Measurements from ENCODE around the gene RELN. TPM values are rescaled to one million over a fixed set of nuclear protein-coding genes. Genes with fewer than 3 reads are reported as not detected.

Gene RELN
- polyA plus RNA-seq, 2 donors, result 0.10 to 0.65 TPM

GRCh38 chr7:103810112-103810744 lies 179.2 kb downstream of the RELN start:
- Histone ChIP-seq H3K4me3 (ENCODE audit: low read depth in 1 of 2, low read length in 2 of 2) (no peak overlapping the region), H3K9me3 (ENCODE audit: control insufficient read depth in 2 of 2, insufficient read depth in 1 of 2, low read depth in 1 of 2, low read length in 1 of 2) (no peaks in the 10 kb centered on the region), H3K27ac (ENCODE audit: low read depth in 2 of 2, low read length in 1 of 2) (no peak overlapping the region), H3K36me3 (ENCODE audit: control insufficient read depth in 2 of 2, insufficient read depth in 2 of 2, low read length in 1 of 2) (no peaks in the 10 kb centered on the region), H3K27me3 (ENCODE audit: control insufficient read depth in 1 of 2, insufficient read depth in 2 of 2, low read length in 2 of 2) (no peaks in the 10 kb centered on the region), H3K4me1 (ENCODE audit: control insufficient read depth in 2 of 2, insufficient read depth in 2 of 2, low read length in 1 of 2) (no peaks in the 10 kb centered on the region)
- WGBS, 2 donors, result 53 to 56% methylated on average over 11 of the region's 11 CpGs

GRCh38 chr7:103809229-103809994 lies 180.0 kb downstream of the RELN start:
- no peaks in the 10 kb centered on the region for H3K4me1 ChIP-seq (ENCODE audit: control insufficient read depth in 2 of 2, insufficient read depth in 2 of 2, low read length in 1 of 2)
- H3K27ac ChIP-seq (ENCODE audit: low read depth in 2 of 2, low read length in 1 of 2), result no peak overlapping the region
- no peaks in the 10 kb centered on the region for H3K9me3 ChIP-seq (ENCODE audit: control insufficient read depth in 2 of 2, insufficient read depth in 1 of 2, low read depth in 1 of 2, low read length in 1 of 2)
- H3K36me3 ChIP-seq (ENCODE audit: control insufficient read depth in 2 of 2, insufficient read depth in 2 of 2, low read length in 1 of 2), result no peaks in the 10 kb centered on the region
- no peaks in the 10 kb centered on the region for H3K27me3 ChIP-seq (ENCODE audit: control insufficient read depth in 1 of 2, insufficient read depth in 2 of 2, low read length in 2 of 2)
- H3K4me3 ChIP-seq (ENCODE audit: low read depth in 1 of 2, low read length in 2 of 2), result no peak overlapping the region
- 66 to 70% methylated on average over 6 of the region's 6 CpGs for WGBS, 2 donors

GRCh38 chr7:103805346-103805745 lies 184.1 kb downstream of the RELN start:
- Histone ChIP-seq H3K4me1 (ENCODE audit: control insufficient read depth in 2 of 2, insufficient read depth in 2 of 2, low read length in 1 of 2) (no peaks in the 10 kb centered on the region), H3K4me3 (ENCODE audit: low read depth in 1 of 2, low read length in 2 of 2) (no peak overlapping the region), H3K27me3 (ENCODE audit: control insufficient read depth in 1 of 2, insufficient read depth in 2 of 2, low read length in 2 of 2) (no peaks in the 10 kb centered on the region), H3K27ac (ENCODE audit: low read depth in 2 of 2, low read length in 1 of 2) (no peak overlapping the region), H3K36me3 (ENCODE audit: control insufficient read depth in 2 of 2, insufficient read depth in 2 of 2, low read length in 1 of 2) (no peaks in the 10 kb centered on the region), H3K9me3 (ENCODE audit: control insufficient read depth in 2 of 2, insufficient read depth in 1 of 2, low read depth in 1 of 2, low read length in 1 of 2) (no peaks in the 10 kb centered on the region)
- WGBS, 2 donors, result 82 to 94% methylated on average over 2 of the region's 2 CpGs

GRCh38 chr7:103803631-103804030 lies 185.8 kb downstream of the RELN start:
- no peaks in the 10 kb centered on the region for H3K4me1 ChIP-seq (ENCODE audit: control insufficient read depth in 2 of 2, insufficient read depth in 2 of 2, low read length in 1 of 2)
- no peaks in the 10 kb centered on the region for H3K27me3 ChIP-seq (ENCODE audit: control insufficient read depth in 1 of 2, insufficient read depth in 2 of 2, low read length in 2 of 2)
- no peak overlapping the region for H3K27ac ChIP-seq (ENCODE audit: low read depth in 2 of 2, low read length in 1 of 2)
- H3K36me3 ChIP-seq (ENCODE audit: control insufficient read depth in 2 of 2, insufficient read depth in 2 of 2, low read length in 1 of 2), result no peaks in the 10 kb centered on the region
- H3K9me3 ChIP-seq (ENCODE audit: control insufficient read depth in 2 of 2, insufficient read depth in 1 of 2, low read depth in 1 of 2, low read length in 1 of 2), result no peaks in the 10 kb centered on the region
- 59 to 67% methylated on average over 1 of the region's 1 CpG for WGBS, 2 donors
- no peak overlapping the region for H3K4me3 ChIP-seq (ENCODE audit: low read depth in 1 of 2, low read length in 2 of 2)

GRCh38 chr7:103799298-103799697 lies 190.2 kb downstream of the RELN start:
- no peak overlapping the region for H3K4me3 ChIP-seq (ENCODE audit: low read depth in 1 of 2, low read length in 2 of 2)
- H3K9me3 ChIP-seq (ENCODE audit: control insufficient read depth in 2 of 2, insufficient read depth in 1 of 2, low read depth in 1 of 2, low read length in 1 of 2), result no peaks in the 10 kb centered on the region
- no peaks in the 10 kb centered on the region for H3K4me1 ChIP-seq (ENCODE audit: control insufficient read depth in 2 of 2, insufficient read depth in 2 of 2, low read length in 1 of 2)
- H3K27me3 ChIP-seq (ENCODE audit: control insufficient read depth in 1 of 2, insufficient read depth in 2 of 2, low read length in 2 of 2), result no peaks in the 10 kb centered on the region
- no peaks in the 10 kb centered on the region for H3K36me3 ChIP-seq (ENCODE audit: control insufficient read depth in 2 of 2, insufficient read depth in 2 of 2, low read length in 1 of 2)
- 54 to 64% methylated on average over 1 of the region's 1 CpG for WGBS, 2 donors
- H3K27ac ChIP-seq (ENCODE audit: low read depth in 2 of 2, low read length in 1 of 2), result no peak overlapping the region

GRCh38 chr7:103797647-103798307 lies 191.7 kb downstream of the RELN start:
- no peaks in the 10 kb centered on the region for H3K27me3 ChIP-seq (ENCODE audit: control insufficient read depth in 1 of 2, insufficient read depth in 2 of 2, low read length in 2 of 2)
- 43 to 45% methylated on average over 3 of the region's 3 CpGs for WGBS, 2 donors
- H3K27ac ChIP-seq (ENCODE audit: low read depth in 2 of 2, low read length in 1 of 2), result no peak overlapping the region
- H3K4me3 ChIP-seq (ENCODE audit: low read depth in 1 of 2, low read length in 2 of 2), result no peak overlapping the region
- H3K4me1 ChIP-seq (ENCODE audit: control insufficient read depth in 2 of 2, insufficient read depth in 2 of 2, low read length in 1 of 2), result no peaks in the 10 kb centered on the region
- H3K9me3 ChIP-seq (ENCODE audit: control insufficient read depth in 2 of 2, insufficient read depth in 1 of 2, low read depth in 1 of 2, low read length in 1 of 2), result no peaks in the 10 kb centered on the region
- no peaks in the 10 kb centered on the region for H3K36me3 ChIP-seq (ENCODE audit: control insufficient read depth in 2 of 2, insufficient read depth in 2 of 2, low read length in 1 of 2)

GRCh38 chr7:103796327-103796962 lies 193.0 kb downstream of the RELN start:
- no peaks in the 10 kb centered on the region for H3K4me1 ChIP-seq (ENCODE audit: control insufficient read depth in 2 of 2, insufficient read depth in 2 of 2, low read length in 1 of 2)
- H3K27ac ChIP-seq (ENCODE audit: low read depth in 2 of 2, low read length in 1 of 2), result no peak overlapping the region
- no peaks in the 10 kb centered on the region for H3K27me3 ChIP-seq (ENCODE audit: control insufficient read depth in 1 of 2, insufficient read depth in 2 of 2, low read length in 2 of 2)
- no peaks in the 10 kb centered on the region for H3K9me3 ChIP-seq (ENCODE audit: control insufficient read depth in 2 of 2, insufficient read depth in 1 of 2, low read depth in 1 of 2, low read length in 1 of 2)
- 82 to 85% methylated on average over 7 of the region's 7 CpGs for WGBS, 2 donors
- no peaks in the 10 kb centered on the region for H3K36me3 ChIP-seq (ENCODE audit: control insufficient read depth in 2 of 2, insufficient read depth in 2 of 2, low read length in 1 of 2)
- no peak overlapping the region for H3K4me3 ChIP-seq (ENCODE audit: low read depth in 1 of 2, low read length in 2 of 2)

- Histone ChIP-seq H3K4me3 (ENCODE audit: low read depth in 1 of 2, low read length in 2 of 2) (no peak overlapping the region), H3K36me3 (ENCODE audit: control insufficient read depth in 2 of 2, insufficient read depth in 2 of 2, low read length in 1 of 2) (no peaks in the 10 kb centered on the region), H3K4me1 (ENCODE audit: control insufficient read depth in 2 of 2, insufficient read depth in 2 of 2, low read length in 1 of 2) (no peaks in the 10 kb centered on the region), H3K27ac (ENCODE audit: low read depth in 2 of 2, low read length in 1 of 2) (no peak overlapping the region), H3K27me3 (ENCODE audit: control insufficient read depth in 1 of 2, insufficient read depth in 2 of 2, low read length in 2 of 2) (no peaks in the 10 kb centered on the region), H3K9me3 (ENCODE audit: control insufficient read depth in 2 of 2, insufficient read depth in 1 of 2, low read depth in 1 of 2, low read length in 1 of 2) (no peaks in the 10 kb centered on the region)
Measured at GRCh38 chr7:103795787-103796186, 193.7 kb downstream of the RELN start.

- Histone ChIP-seq H3K4me3 (ENCODE audit: low read depth in 1 of 2, low read length in 2 of 2) (no peak overlapping the region), H3K27me3 (ENCODE audit: control insufficient read depth in 1 of 2, insufficient read depth in 2 of 2, low read length in 2 of 2) (no peaks in the 10 kb centered on the region), H3K4me1 (ENCODE audit: control insufficient read depth in 2 of 2, insufficient read depth in 2 of 2, low read length in 1 of 2) (no peaks in the 10 kb centered on the region), H3K9me3 (ENCODE audit: control insufficient read depth in 2 of 2, insufficient read depth in 1 of 2, low read depth in 1 of 2, low read length in 1 of 2) (no peaks in the 10 kb centered on the region), H3K27ac (ENCODE audit: low read depth in 2 of 2, low read length in 1 of 2) (no peak overlapping the region), H3K36me3 (ENCODE audit: control insufficient read depth in 2 of 2, insufficient read depth in 2 of 2, low read length in 1 of 2) (no peaks in the 10 kb centered on the region)
- WGBS, 2 donors, result 26 to 39% methylated on average over 1 of the region's 1 CpG
Measured at GRCh38 chr7:103795107-103795506, 194.4 kb downstream of the RELN start.
